Superior temporal gyrus (tissue), 1 donor: Measurements from ENCODE around the gene FUT1.
"Not testable (repeated sequence)": the region's sequence is repeated elsewhere in the genome, so short reads cannot be mapped to it uniquely, and the experiment has no call there.

Source experiments
- DNase-seq: peaks from one replicate; pipeline ENCODE4 v3.0.0-alpha.2; 2016; ENCODE audit errors: extremely low spot score

The FUT1 gene

GRCh38 chr19:48768994-48769713 lies 16.7 kb upstream of the FUT1 start:
- no peak for DNase-seq

DNA sequence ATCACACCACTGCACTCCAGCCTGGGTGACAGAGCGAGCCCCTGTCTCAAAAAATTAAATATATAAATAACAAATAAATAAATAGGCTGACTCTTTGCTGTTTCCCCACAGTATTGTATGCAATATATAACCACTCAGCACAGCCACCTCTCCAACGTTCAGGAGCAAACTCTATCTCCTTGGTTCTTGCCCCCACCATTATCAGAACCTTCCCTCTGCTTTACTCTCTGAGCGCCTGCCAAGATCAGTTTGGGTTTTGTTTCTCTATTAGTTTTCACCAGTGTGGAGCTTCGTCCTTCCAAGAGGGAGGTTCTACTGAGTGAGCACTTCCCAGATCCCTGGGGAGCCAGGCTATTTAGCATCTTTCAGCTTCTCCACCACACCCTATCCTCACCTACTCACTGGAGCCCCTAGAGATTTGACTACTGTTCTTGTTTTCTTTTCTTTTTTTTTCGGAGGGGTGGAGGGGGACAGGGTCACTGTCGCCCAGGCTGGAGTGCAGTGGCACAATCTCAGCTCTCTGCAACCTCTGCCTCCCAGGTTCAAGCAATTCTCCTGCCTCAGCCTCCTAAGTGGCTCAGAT lies 15.8 kb upstream of the FUT1 start:
- DNase-seq, result not testable (repeated sequence)

DNA sequence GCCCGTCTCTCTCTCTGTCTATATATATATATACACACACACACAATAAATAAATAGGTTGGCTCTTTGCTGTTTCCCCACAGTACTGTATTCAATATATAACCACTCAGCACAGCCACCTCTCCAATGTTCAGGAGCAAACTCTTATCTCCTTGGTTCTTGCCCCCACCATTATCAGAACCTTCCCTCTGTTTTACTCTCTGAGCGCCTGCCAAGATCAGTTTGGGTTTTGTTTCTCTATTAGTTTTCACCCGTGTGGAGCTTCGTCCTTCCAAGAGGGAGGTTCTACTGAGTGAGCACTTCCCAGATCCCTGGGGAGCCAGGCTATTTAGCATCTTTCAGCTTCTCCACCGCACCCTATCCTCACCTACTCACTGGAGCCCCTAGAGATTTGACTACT lies 13.4 kb upstream of the FUT1 start:
- not testable (repeated sequence) for DNase-seq

DNA sequence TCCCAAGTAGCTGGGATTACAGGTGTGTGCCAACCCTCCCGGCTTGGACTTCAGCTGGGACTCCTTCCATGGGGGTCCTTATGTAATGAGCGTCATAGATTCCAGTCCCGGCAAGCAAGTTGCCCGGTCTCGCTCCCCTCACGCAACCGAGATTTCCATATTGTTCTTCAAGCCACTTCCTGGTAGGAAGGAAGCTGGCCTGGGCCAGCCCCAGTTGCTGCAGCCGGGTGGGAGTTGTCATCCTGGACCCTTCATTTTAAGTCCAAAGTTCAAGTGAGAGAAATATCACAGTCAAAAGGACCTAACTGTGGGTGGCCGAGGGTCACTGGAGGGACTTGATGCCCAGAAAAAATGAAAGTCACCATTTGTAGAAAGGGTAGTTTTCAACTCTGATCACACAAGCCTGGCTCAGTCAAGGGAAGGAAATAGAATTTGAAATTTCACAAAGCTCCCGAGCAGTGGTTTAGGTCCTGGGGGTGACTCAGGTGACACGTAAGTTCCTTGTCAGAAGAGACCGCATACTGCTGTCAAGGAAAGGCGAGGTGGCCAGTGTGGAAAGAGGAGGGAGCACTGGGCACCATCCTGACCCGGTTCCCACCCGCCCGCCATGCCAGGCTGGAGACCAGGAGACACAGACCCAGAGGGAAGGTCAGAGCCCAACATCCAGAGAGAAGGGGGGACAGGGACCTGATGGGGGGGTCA lies 8.2 kb upstream of the FUT1 start:
- no peak for DNase-seq

DNA sequence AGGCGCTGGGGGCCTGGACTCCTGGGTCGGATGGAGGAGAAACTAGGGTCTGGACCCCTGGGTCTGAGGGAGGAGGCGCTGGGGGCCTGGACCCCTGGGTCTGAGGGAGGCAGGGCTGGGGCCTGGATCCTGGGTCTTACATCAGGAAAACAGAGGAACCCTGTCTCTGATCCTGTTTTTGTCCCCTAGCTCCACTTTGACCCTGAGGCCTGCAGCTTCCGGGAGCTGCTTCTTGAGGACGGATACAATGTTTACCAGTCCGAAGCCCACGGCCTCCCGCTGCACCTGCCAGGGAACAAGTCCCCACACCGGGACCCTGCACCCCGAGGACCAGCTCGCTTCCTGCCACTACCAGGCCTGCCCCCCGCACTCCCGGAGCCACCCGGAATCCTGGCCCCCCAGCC lies 5.3 kb upstream of the FUT1 start:
- no peak for DNase-seq

- no peak for DNase-seq
These were observed 4.7 kb upstream of the FUT1 start for GRCh38 chr19:48757089-48757675.

- DNase-seq, result no peak
These were observed 4.2 kb upstream of the FUT1 start for GRCh38 chr19:48756686-48757085.

GRCh38 chr19:48756212-48756611 lies 3.8 kb upstream of the FUT1 start:
- no peak for DNase-seq

GRCh38 chr19:48755787-48756186 lies 3.3 kb upstream of the FUT1 start:
- DNase-seq, result no peak

GRCh38 chr19:48755084-48755641 lies 2.7 kb upstream of the FUT1 start, which contains the start of gene FGF21:
TSS of gene FGF21 (plus strand) at chr19:48755524. CDS start at chr19:48756237, 713 bp downstream.
- no peak for DNase-seq

GRCh38 chr19:48751845-48752495 lies 471 bp downstream of the FUT1 start:
- no peak for DNase-seq

GRCh38 chr19:48750771-48751504 lies 1.5 kb downstream of the FUT1 start:
- DNase-seq, result no peak

DNA sequence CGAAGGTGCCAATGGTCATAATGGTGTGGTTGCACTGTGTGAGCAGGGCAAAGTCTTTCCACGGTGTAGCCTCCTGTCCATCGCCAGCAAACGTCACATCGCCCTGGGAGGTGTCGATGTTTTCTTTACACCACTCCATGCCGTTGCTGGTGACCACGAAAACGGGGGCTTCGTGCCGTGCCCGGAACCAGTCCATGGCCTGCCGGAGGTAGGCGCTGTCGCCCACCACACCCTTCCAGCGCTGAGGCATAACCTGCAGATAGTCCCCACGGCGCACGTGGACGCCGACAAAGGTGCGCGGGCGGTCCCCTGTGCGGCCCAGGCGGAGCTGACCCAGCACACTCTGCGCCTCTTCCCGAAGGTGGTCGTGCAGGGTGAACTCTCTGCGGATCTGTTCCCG lies 2.1 kb downstream of the FUT1 start:
- DNase-seq, result no peak

GRCh38 chr19:48749571-48750198 lies 2.8 kb downstream of the FUT1 start:
- DNase-seq, result no peak

GRCh38 chr19:48746738-48747575 lies 5.5 kb downstream of the FUT1 start, which contains the start of gene IZUMO1:
TSS of gene IZUMO1 (minus strand) at chr19:48746909. CDS start at chr19:48745859, 1,050 bp downstream.
- DNase-seq, result peak; percentile 90

DNA sequence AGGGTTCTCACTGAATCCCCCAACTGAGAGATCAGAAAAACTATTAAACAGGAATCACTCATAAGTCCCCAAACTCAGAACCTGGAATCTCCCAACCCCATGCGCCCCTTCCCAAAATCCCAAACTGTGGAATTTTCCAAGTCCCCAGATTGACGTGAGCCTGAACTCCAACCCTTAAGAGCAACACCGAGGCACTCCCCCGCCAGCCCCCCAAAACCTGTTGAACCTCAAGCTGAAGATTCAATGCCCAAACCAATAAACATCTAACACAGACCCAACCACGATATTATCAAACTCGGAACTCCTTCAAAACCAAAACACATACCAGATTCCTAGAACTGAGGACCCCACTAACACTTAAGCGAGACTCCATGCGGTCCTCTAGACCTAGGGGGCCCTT lies 6.3 kb downstream of the FUT1 start:
- DNase-seq, result no peak

- DNase-seq, result peak; percentile 90
These were observed 7.0 kb downstream of the FUT1 start for GRCh38 chr19:48745208-48745995.

GRCh38 chr19:48742096-48742495 lies 10.3 kb downstream of the FUT1 start:
- no peak for DNase-seq
